Measurements from ENCODE around the gene NIPAL4. TPM values are rescaled to one million over a fixed set of nuclear protein-coding genes. Genes with fewer than 3 reads are reported as not detected.

Gene NIPAL4
- polyA plus RNA-seq, 1 donor from 2014 or later, result not detected

DNA sequence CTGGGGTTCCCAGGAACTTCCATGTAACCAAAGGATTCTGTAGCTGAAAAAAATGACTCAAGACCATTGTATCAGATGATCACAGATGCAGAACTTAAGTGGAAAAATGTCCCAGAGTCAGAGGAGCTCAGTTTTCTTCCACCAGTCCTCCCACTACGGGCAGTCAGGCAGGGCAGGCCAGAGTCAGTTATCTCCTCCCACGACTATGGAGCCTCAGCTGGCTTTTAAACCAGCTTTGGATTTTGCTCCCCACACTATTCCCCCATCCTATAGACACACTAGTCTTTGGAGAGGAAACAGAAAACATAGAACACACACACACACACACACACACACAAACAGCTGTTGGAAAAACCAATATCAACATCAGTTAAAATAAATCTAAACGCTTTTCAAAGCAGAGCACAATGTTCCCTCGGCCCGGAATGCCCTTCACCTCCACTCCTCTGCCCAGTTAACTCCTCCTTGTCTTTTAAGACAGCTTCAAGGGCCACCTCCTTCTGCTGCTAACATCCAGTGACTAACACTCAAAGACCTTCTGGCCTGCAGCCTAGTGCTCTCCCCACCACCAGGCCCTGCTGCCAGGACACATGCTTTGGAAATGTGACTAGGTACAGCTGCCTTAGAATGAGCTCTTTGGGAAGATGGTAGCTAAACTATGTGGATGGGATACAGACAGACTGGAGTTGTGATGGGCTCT lies 56.8 kb downstream of the NIPAL4 start:
- no peaks in the 10 kb centered on the region for H3K9me2 ChIP-seq (ENCODE audit: insufficient read depth, low read length)
- no peaks in the 10 kb centered on the region for H3K9me3 ChIP-seq (ENCODE audit: low read length)
- no peak overlapping the region for H3K9ac ChIP-seq (ENCODE audit: low read length)
- no peaks in the 10 kb centered on the region for H4K20me1 ChIP-seq (ENCODE audit: insufficient read depth)
- TF ChIP-seq TAF1 (IDR thresholded peaks at IDR 0.05; ENCODE audit: low read depth), result no peak
- TF ChIP-seq CTCF (IDR thresholded peaks at IDR 0.05; ENCODE audit: poor library complexity, severe bottlenecking), result no peak
- no peaks in the 10 kb centered on the region for H3K27me3 ChIP-seq (ENCODE audit: insufficient read depth, low read depth, low read length)
- H3K79me2 ChIP-seq (replicated peaks; ENCODE audit: insufficient read depth, low read length), result no peaks in the 10 kb centered on the region
- H2AFZ ChIP-seq (ENCODE audit: low read depth, low read length), result no peak overlapping the region
- no peaks in the 10 kb centered on the region for H3F3A ChIP-seq (ENCODE audit: insufficient read depth, low read length, poor library complexity, severe bottlenecking)
- H3K27ac ChIP-seq (ENCODE audit: low read length), result no peak overlapping the region
- peaks cover 12% of the 10 kb centered on the region for H3K36me3 ChIP-seq (ENCODE audit: insufficient read depth, low read length)
- H3K4me3 ChIP-seq (ENCODE audit: low read length), result no peak overlapping the region
- no peak overlapping the region for H3K4me2 ChIP-seq (ENCODE audit: low read length)

GRCh38 chr5:157518963-157519362 lies 59.0 kb downstream of the NIPAL4 start:
- Histone ChIP-seq H3K9me2 (ENCODE audit: insufficient read depth, low read length) (no peaks in the 10 kb centered on the region), H3K27me3 (ENCODE audit: insufficient read depth, low read depth, low read length) (no peaks in the 10 kb centered on the region), H3K9me3 (ENCODE audit: low read length) (no peaks in the 10 kb centered on the region), H3F3A (ENCODE audit: insufficient read depth, low read length, poor library complexity, severe bottlenecking) (no peaks in the 10 kb centered on the region), H3K79me2 (replicated peaks; ENCODE audit: insufficient read depth, low read length) (no peaks in the 10 kb centered on the region), H3K4me3 (ENCODE audit: low read length) (no peak overlapping the region), H2AFZ (ENCODE audit: low read depth, low read length) (no peak overlapping the region), H3K9ac (ENCODE audit: low read length) (no peak overlapping the region), H3K27ac (ENCODE audit: low read length) (no peak overlapping the region), H3K4me2 (ENCODE audit: low read length) (no peak overlapping the region), H4K20me1 (ENCODE audit: insufficient read depth) (no peaks in the 10 kb centered on the region), H3K36me3 (ENCODE audit: insufficient read depth, low read length) (no peaks in the 10 kb centered on the region)
- TF ChIP-seq CTCF (IDR thresholded peaks at IDR 0.05; ENCODE audit: poor library complexity, severe bottlenecking), result no peak
- no peak for TF ChIP-seq RAD21 (conservative IDR thresholded peaks at IDR 0.05)
- no peak for TF ChIP-seq SMC3 (conservative IDR thresholded peaks at IDR 0.05; ENCODE audit: poor library complexity)
- no peak for TF ChIP-seq POLR2AphosphoS5 (IDR thresholded peaks at IDR 0.05)
- no peak for TF ChIP-seq EZH2 (IDR thresholded peaks at IDR 0.05; ENCODE audit: borderline replicate concordance, insufficient read depth, low read length, poor library complexity, severe bottlenecking)
- TF ChIP-seq MXI1 (conservative IDR thresholded peaks at IDR 0.05; ENCODE audit: poor library complexity, severe bottlenecking), result no peak
- TF ChIP-seq, protein P1, sequence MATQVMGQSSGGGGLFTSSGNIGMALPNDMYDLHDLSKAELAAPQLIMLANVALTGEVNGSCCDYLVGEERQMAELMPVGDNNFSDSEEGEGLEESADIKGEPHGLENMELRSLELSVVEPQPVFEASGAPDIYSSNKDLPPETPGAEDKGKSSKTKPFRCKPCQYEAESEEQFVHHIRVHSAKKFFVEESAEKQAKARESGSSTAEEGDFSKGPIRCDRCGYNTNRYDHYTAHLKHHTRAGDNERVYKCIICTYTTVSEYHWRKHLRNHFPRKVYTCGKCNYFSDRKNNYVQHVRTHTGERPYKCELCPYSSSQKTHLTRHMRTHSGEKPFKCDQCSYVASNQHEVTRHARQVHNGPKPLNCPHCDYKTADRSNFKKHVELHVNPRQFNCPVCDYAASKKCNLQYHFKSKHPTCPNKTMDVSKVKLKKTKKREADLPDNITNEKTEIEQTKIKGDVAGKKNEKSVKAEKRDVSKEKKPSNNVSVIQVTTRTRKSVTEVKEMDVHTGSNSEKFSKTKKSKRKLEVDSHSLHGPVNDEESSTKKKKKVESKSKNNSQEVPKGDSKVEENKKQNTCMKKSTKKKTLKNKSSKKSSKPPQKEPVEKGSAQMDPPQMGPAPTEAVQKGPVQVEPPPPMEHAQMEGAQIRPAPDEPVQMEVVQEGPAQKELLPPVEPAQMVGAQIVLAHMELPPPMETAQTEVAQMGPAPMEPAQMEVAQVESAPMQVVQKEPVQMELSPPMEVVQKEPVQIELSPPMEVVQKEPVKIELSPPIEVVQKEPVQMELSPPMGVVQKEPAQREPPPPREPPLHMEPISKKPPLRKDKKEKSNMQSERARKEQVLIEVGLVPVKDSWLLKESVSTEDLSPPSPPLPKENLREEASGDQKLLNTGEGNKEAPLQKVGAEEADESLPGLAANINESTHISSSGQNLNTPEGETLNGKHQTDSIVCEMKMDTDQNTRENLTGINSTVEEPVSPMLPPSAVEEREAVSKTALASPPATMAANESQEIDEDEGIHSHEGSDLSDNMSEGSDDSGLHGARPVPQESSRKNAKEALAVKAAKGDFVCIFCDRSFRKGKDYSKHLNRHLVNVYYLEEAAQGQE (IDR thresholded peaks at IDR 0.05; ENCODE audit: borderline replicate concordance), result no peak
- TF ChIP-seq EP300 (conservative IDR thresholded peaks at IDR 0.05; ENCODE audit: poor library complexity, severe bottlenecking), result no peak
- no peak for TF ChIP-seq TAF1 (IDR thresholded peaks at IDR 0.05; ENCODE audit: low read depth)
